ENCODE results near the gene PTCSC3. TPM values are rescaled to one million over a fixed set of nuclear protein-coding genes. Genes with fewer than 3 reads are reported as not detected.

PTCSC3 gene
- total RNA-seq (ENCODE audit: unreplicated experiment) = not detected
- long read RNA-seq = 0 reads

DNA sequence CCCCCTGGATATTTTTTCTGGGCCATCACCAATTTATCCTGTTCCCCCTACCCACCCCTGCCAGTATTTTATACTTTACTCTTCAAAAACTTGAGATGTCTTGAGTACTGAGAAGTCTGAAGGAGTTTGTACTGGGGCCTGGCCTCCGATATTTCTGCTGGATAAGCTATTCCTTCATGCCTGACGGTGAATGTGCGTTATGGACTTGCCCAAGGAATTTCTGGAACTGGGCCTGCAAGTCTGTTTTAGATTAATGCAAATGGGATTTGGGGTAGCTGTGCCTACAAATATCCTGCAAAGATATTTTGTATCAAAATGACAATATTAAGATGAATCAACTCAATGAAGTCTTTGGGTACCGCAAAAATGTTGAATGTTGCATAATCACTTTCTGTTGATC, at the start of gene PTCSC3:
Gene PTCSC3 (minus strand): TSS at position 199 of the 400 bp plus-strand sequence.
- no peak for TF ChIP-seq CTCF (IDR thresholded peaks at IDR 0.05; ENCODE audit: unreplicated experiment)
- H3K36me3 Mint-ChIP-seq (ENCODE audit: low read depth, unreplicated experiment) = no peaks in the 10 kb centered on the region
- H3K4me3 Mint-ChIP-seq (ENCODE audit: unreplicated experiment) = no peak within 1 kb of the TSS
- DNase-seq (ENCODE audit: low spot score) = no peak
- H3K27me3 Mint-ChIP-seq (ENCODE audit: unreplicated experiment) = no peaks in the 10 kb centered on the region
- H3K27ac Mint-ChIP-seq (ENCODE audit: unreplicated experiment) = no peak within 1 kb of the TSS
- H3K9me3 Mint-ChIP-seq (ENCODE audit: unreplicated experiment) = no peaks in the 10 kb centered on the region
- no peaks in the 10 kb centered on the region for H3K4me1 Mint-ChIP-seq (ENCODE audit: unreplicated experiment)

DNA sequence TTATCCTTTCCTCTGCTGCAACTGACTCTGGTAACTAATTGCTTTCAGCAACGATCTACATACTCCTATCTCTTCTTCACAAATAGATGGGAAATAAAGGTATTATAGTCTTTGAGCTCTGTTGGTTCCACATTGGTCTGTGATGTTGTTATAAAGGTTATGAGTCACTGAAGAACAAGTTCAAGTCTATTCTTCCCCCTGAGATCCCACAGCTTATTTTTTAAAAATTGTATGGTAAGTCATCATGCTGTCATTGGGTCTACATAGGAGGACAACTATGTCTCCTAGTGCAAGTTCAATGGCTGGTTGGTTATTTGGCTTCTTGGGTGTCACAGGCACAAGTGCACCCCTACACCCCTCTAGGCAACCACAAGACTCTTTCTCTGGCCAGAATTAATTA, 49.6 kb upstream of the PTCSC3 start:
- DNase-seq (ENCODE audit: low spot score) = no peak
- TF ChIP-seq CTCF (IDR thresholded peaks at IDR 0.05; ENCODE audit: unreplicated experiment) = no peak
- Mint-ChIP-seq H3K9me3 (ENCODE audit: unreplicated experiment) (no peaks in the 10 kb centered on the region), H3K36me3 (ENCODE audit: low read depth, unreplicated experiment) (no peaks in the 10 kb centered on the region), H3K27ac (ENCODE audit: unreplicated experiment) (no peak overlapping the region), H3K4me1 (ENCODE audit: unreplicated experiment) (no peaks in the 10 kb centered on the region), H3K4me3 (ENCODE audit: unreplicated experiment) (no peak overlapping the region), H3K27me3 (ENCODE audit: unreplicated experiment) (no peaks in the 10 kb centered on the region)

GRCh38 chr14:36224176-36224575, 47.7 kb upstream of the PTCSC3 start:
- Mint-ChIP-seq H3K4me1 (ENCODE audit: unreplicated experiment) (no peaks in the 10 kb centered on the region), H3K27me3 (ENCODE audit: unreplicated experiment) (no peaks in the 10 kb centered on the region), H3K4me3 (ENCODE audit: unreplicated experiment) (no peak overlapping the region), H3K36me3 (ENCODE audit: low read depth, unreplicated experiment) (no peaks in the 10 kb centered on the region), H3K9me3 (ENCODE audit: unreplicated experiment) (no peaks in the 10 kb centered on the region), H3K27ac (ENCODE audit: unreplicated experiment) (no peak overlapping the region)
- DNase-seq (ENCODE audit: low spot score) = no peak
- no peak for TF ChIP-seq CTCF (IDR thresholded peaks at IDR 0.05; ENCODE audit: unreplicated experiment)

- no peaks in the 10 kb centered on the region for H3K36me3 Mint-ChIP-seq (ENCODE audit: low read depth, unreplicated experiment)
- no peak for DNase-seq (ENCODE audit: low spot score)
- no peak for TF ChIP-seq CTCF (IDR thresholded peaks at IDR 0.05; ENCODE audit: unreplicated experiment)
- H3K4me3 Mint-ChIP-seq (ENCODE audit: unreplicated experiment) = no peak overlapping the region
- no peaks in the 10 kb centered on the region for H3K9me3 Mint-ChIP-seq (ENCODE audit: unreplicated experiment)
- H3K27ac Mint-ChIP-seq (ENCODE audit: unreplicated experiment) = no peak overlapping the region
- no peaks in the 10 kb centered on the region for H3K4me1 Mint-ChIP-seq (ENCODE audit: unreplicated experiment)
- H3K27me3 Mint-ChIP-seq (ENCODE audit: unreplicated experiment) = no peaks in the 10 kb centered on the region
These were observed 47.0 kb upstream of the PTCSC3 start for GRCh38 chr14:36223558-36223957.

DNA sequence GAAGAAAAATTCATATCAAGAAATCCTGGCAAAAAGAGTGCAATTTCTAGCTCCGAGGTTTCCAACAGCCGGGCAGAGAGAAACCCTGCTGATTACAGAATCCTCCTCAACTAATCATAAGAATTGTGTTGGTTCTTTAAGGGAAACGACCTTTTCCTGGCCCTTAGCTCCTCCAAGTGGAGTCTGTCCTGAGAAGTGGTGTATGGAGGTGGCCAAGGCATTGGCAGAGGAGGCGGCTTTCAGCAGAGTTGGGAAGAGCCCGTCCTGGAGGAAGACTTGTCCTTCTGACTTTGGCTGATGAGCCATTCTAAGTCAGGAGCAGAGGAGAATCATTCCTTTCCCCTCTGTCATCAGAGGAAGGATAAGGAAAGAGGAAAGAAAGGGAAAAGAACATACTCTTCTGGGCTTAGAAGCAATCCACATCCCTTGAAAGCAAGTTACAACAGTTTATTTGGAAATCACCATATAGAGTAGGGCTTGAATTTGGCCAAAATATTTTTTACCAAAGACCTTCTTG, 46.5 kb upstream of the PTCSC3 start:
- TF ChIP-seq CTCF (IDR thresholded peaks at IDR 0.05; ENCODE audit: unreplicated experiment) = no peak
- Mint-ChIP-seq H3K27ac (ENCODE audit: unreplicated experiment) (no peak overlapping the region), H3K4me3 (ENCODE audit: unreplicated experiment) (no peak overlapping the region), H3K27me3 (ENCODE audit: unreplicated experiment) (no peaks in the 10 kb centered on the region), H3K36me3 (ENCODE audit: low read depth, unreplicated experiment) (no peaks in the 10 kb centered on the region), H3K9me3 (ENCODE audit: unreplicated experiment) (no peaks in the 10 kb centered on the region), H3K4me1 (ENCODE audit: unreplicated experiment) (no peaks in the 10 kb centered on the region)
- DNase-seq (ENCODE audit: low spot score) = no peak

All from endothelial cell (in vitro differentiated cells).